Right cardiac atrium (tissue), 5 donors: ENCODE data around the gene CASP7. TPM values are rescaled to one million over a fixed set of nuclear protein-coding genes. Genes with fewer than 3 reads are reported as not detected.

Experiments
- ATAC-seq, 2 donors: fragments of 200-7000 bp; cut with Tn5 transposase; one replicate each; pipeline versions ENCODE4 v1.8.0 to v1.9.1; 2020; ENCODE audit warnings: moderate library complexity in 2 of 2, mild to moderate bottlenecking in 1 of 2
- DNase-seq, 3 donors: peaks; one replicate each; pipeline ENCODE4 v3.0.0-alpha.2; 2020
- H3K27ac ChIP-seq: one replicate; pipeline ENCODE4 v1.5.1; 2013; ENCODE audit warnings: mild to moderate bottlenecking, low read length, control low read depth, moderate library complexity
- H3K27me3 ChIP-seq: one replicate; pipeline ENCODE4 v1.6.1; 2013; ENCODE audit not compliant: control insufficient read depth, insufficient read depth
- H3K4me1 ChIP-seq: one replicate; pipeline ENCODE4 v1.6.1; 2013; ENCODE audit warnings: low read length; ENCODE audit not compliant: control insufficient read depth, insufficient read depth
- H3K4me3 ChIP-seq: one replicate; pipeline ENCODE4 v1.5.1; 2013; ENCODE audit warnings: low read length, control low read depth
- H3K9me3 ChIP-seq: one replicate; pipeline ENCODE4 v1.6.1; 2013; ENCODE audit warnings: low read length; ENCODE audit not compliant: control insufficient read depth
- WGBS: extraction: QIAGEN DNeasy Blood & Tissue Kit; methylation state at CpG from one replicate; pipeline ENCODE4 v1.1.7; 2013; 5-methylcytosine and 5-hydroxymethylcytosine counted together
- intact Hi-C, 4 donors: fragments of 100-400 bp; cut with DNase I; formaldehyde crosslinking; loops; one replicate each; pipeline versions ENCODE4 v1.11.0 to v1.14.0; 2022 to 2023
- polyA plus RNA-seq: library from polyadenylated mRNA; stranded (reverse); fragments of 200-250 nt; gene quantifications from one replicate; pipeline ENCODE4 v1.2.3, GENCODE V29; 2013
- total RNA-seq, 4 donors: library from RNA; stranded (reverse); fragmentation: NEBNext Ultra II Directional; extraction: Animal tissue kit (Norgen Biotek cat#: 25700); gene quantifications; one replicate each; pipeline ENCODE4 v1.2.1, GENCODE V29; 2021
- donor health status: healthy with polysubstance abuse.
- donor health status: DM: no; HTN: yes; CAD: no.
- donor health status: DM: no; HTN: no; CAD: no.
- donor health status: DM: no; HTN: yes; CAD: no; lungs with severe emphysema.
- donor health status: DM: yes; HTN: yes; CAD: no.

Gene CASP7
- total and polyA plus RNA-seq, 5 donors: 9.4 to 17.2 (median 11.5) TPM

- 78% methylated on average over 4 of the region's 4 CpGs for WGBS
- Histone ChIP-seq H3K4me3 (no peak overlapping the region), H3K9me3 (no peaks in the 10 kb centered on the region), H3K27me3 (no peaks in the 10 kb centered on the region), H3K27ac (no peak overlapping the region), H3K4me1 (no peaks in the 10 kb centered on the region)
- DNase-seq (no peak), ATAC-seq (no peak)
- intact Hi-C loops: no loop called here
Observed at GRCh38 chr10:113739031-113739430, 59.3 kb downstream of the CASP7 start.

DNA sequence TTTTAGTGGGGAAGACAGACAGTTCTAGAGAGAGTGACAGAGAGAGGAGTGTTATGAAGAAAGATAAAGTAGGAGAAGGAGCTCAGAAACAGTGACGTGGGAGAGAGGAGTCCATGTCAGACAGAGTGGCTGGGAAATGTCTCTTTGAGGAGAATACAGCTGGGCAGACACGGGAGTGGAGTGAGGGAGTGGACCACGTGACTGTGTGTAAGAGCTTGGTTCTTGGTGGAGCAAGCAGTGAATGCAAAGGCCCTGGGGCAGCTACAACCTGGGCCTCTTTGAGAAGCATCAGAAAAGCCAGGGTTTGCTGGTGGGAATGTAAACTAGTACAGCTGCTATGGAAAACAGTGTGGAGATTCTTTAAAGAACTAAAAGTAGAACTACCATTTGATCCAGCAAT, 59.9 kb downstream of the CASP7 start:
- intact Hi-C loops: no loop called here
- Histone ChIP-seq H3K4me1 (no peaks in the 10 kb centered on the region), H3K27ac (no peak overlapping the region), H3K27me3 (no peaks in the 10 kb centered on the region), H3K9me3 (no peaks in the 10 kb centered on the region), H3K4me3 (no peak overlapping the region)
- no peak for DNase-seq
- WGBS: 50% methylated on average over 3 of the region's 3 CpGs
- ATAC-seq: no peak

GRCh38 chr10:113740850-113741249, 61.1 kb downstream of the CASP7 start:
- H3K4me3 ChIP-seq: no peak overlapping the region
- intact Hi-C loops: no loop called here
- H3K27ac ChIP-seq: no peak overlapping the region
- no peak for ATAC-seq
- 90% methylated on average over 3 of the region's 3 CpGs for WGBS
- DNase-seq: no peak
- no peaks in the 10 kb centered on the region for H3K4me1 ChIP-seq
- H3K27me3 ChIP-seq: no peaks in the 10 kb centered on the region
- H3K9me3 ChIP-seq: no peaks in the 10 kb centered on the region

DNA sequence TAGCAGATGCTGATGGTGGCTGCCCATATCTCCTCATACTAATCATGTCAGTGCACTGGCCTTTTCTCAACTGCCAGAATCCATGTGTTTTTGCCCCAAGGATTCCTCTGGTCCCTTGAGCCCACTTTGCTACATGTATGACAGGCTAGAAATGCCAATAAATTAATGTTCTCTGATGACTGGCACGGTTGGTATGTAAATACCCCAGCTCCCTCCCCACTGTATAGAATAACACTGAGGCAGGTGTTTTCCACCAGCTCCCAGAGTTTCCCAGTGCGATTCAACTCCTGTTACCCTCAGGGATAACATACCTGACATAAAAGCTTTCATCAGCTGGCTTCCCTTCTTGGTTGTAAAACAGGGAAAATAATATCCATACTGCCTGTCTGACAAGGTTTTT, 62.8 kb downstream of the CASP7 start:
- no peak for DNase-seq
- H3K27me3 ChIP-seq: no peaks in the 10 kb centered on the region
- intact Hi-C loops: no loop called here
- H3K4me3 ChIP-seq: no peak overlapping the region
- no peaks in the 10 kb centered on the region for H3K4me1 ChIP-seq
- H3K9me3 ChIP-seq: no peaks in the 10 kb centered on the region
- H3K27ac ChIP-seq: no peak overlapping the region
- 80% methylated on average over 2 of the region's 2 CpGs for WGBS
- ATAC-seq: no peak

GRCh38 chr10:113743594-113743993, 63.9 kb downstream of the CASP7 start:
- no peak overlapping the region for H3K4me3 ChIP-seq
- no peaks in the 10 kb centered on the region for H3K27me3 ChIP-seq
- ATAC-seq (no peak), DNase-seq (no peak)
- no peaks in the 10 kb centered on the region for H3K9me3 ChIP-seq
- intact Hi-C loops: no loop called here
- H3K4me1 ChIP-seq: no peaks in the 10 kb centered on the region
- no peak overlapping the region for H3K27ac ChIP-seq

- H3K4me1 ChIP-seq: no peaks in the 10 kb centered on the region
- no peak overlapping the region for H3K4me3 ChIP-seq
- intact Hi-C loops: no loop called here
- H3K27ac ChIP-seq: no peak overlapping the region
- 81% methylated on average over 2 of the region's 2 CpGs for WGBS
- DNase-seq (no peak), ATAC-seq (no peak)
- no peaks in the 10 kb centered on the region for H3K27me3 ChIP-seq
- no peaks in the 10 kb centered on the region for H3K9me3 ChIP-seq
Observed at GRCh38 chr10:113745374-113745773, 65.7 kb downstream of the CASP7 start.

GRCh38 chr10:113746217-113746957, 66.7 kb downstream of the CASP7 start:
- Histone ChIP-seq H3K27ac (no peak overlapping the region), H3K27me3 (no peaks in the 10 kb centered on the region), H3K4me3 (no peak overlapping the region), H3K4me1 (no peaks in the 10 kb centered on the region), H3K9me3 (no peaks in the 10 kb centered on the region)
- intact Hi-C loops: no loop called here
- WGBS: 58% methylated on average over 3 of the region's 3 CpGs
- DNase-seq (peak in 1 of 3 donors; percentile 29), ATAC-seq (no peak)

GRCh38 chr10:113751181-113751732, 71.5 kb downstream of the CASP7 start, which contains the start of gene PLEKHS1:
PLEKHS1 (plus strand) TSS chr10:113751682; CDS start chr10:113755278, 3,596 bp downstream.
- H3K27me3 ChIP-seq: no peaks in the 10 kb centered on the region
- H3K9me3 ChIP-seq: no peaks in the 10 kb centered on the region
- no peak for ATAC-seq
- no peak within 1 kb of the TSS for H3K27ac ChIP-seq
- no peak for DNase-seq
- 93% methylated on average over 3 of the region's 3 CpGs for WGBS
- intact Hi-C loops: no loop called here
- no peaks in the 10 kb centered on the region for H3K4me1 ChIP-seq
- no peak within 1 kb of the TSS for H3K4me3 ChIP-seq

- H3K4me3 ChIP-seq: no peak overlapping the region
- intact Hi-C loops: no loop called here
- DNase-seq (no peak), ATAC-seq (no peak)
- H3K27ac ChIP-seq: no peak overlapping the region
- H3K27me3 ChIP-seq: no peaks in the 10 kb centered on the region
- 58% methylated on average over 1 of the region's 1 CpG for WGBS
- no peaks in the 10 kb centered on the region for H3K4me1 ChIP-seq
- no peaks in the 10 kb centered on the region for H3K9me3 ChIP-seq
Observed at GRCh38 chr10:113752553-113752952, 72.8 kb downstream of the CASP7 start.

GRCh38 chr10:113753020-113753692, 73.4 kb downstream of the CASP7 start:
- DNase-seq: no peak
- H3K9me3 ChIP-seq: no peaks in the 10 kb centered on the region
- intact Hi-C loops: no loop called here
- WGBS: 55% methylated on average over 9 of the region's 9 CpGs
- no peak overlapping the region for H3K27ac ChIP-seq
- H3K27me3 ChIP-seq: no peaks in the 10 kb centered on the region
- no peak overlapping the region for H3K4me3 ChIP-seq
- H3K4me1 ChIP-seq: no peaks in the 10 kb centered on the region
- no peak for ATAC-seq

DNA sequence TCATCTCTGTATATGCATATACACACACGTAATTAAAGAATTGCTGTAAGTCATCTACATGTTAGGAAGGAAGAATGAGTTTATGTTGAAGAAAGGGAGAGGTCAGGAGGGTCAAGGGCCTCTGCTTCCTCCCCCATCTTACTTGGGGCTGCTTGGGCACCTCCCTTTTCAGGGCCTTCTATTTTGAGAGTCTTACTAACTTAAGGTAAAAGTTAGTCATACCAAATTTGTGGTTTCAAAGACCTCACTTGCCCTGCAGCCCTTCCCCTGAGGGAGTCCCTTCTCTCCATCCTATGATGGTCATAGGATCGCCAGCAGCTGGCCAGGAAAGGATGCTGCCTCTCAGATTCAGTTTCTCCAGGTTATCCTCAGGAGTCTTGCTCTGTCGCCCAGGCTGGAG, 74.4 kb downstream of the CASP7 start:
- no peak overlapping the region for H3K4me3 ChIP-seq
- H3K9me3 ChIP-seq: no peaks in the 10 kb centered on the region
- no peak overlapping the region for H3K27ac ChIP-seq
- no peak for ATAC-seq
- intact Hi-C loops: no loop called here
- WGBS: 92% methylated on average over 3 of the region's 3 CpGs
- DNase-seq: no peak
- H3K27me3 ChIP-seq: no peaks in the 10 kb centered on the region
- H3K4me1 ChIP-seq: no peaks in the 10 kb centered on the region
